ENCODE results near the gene ARHGAP1.

The ARHGAP1 gene

DNA sequence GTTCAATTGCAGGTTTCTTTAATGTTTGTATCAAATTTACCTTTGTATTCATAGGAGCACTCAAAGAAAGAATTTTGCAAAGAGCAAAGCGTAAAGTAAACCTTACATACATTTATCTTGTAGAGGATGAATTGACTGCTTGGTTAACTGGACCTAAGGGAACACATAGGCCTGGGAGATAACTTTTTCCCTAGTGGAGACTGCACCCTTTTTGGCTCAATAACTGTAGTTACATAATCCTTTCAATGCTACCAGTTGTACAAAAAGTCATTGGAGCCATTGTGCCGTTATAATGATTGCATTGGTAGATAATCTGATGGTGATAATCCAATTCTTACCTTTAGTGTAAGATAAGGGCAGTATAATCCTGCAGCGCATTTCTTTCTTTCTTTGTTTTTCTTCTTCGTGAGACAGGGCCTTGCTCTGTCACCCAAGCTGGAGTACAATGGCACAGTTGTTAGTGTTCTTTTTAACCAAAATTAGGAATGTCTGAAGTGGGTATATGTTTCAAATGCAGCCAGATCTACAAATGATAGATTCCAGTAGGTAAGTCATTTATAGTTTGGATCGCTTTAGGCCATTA, 64.8 kb downstream of the ARHGAP1 start:
- no peak for DNase-seq

DNA sequence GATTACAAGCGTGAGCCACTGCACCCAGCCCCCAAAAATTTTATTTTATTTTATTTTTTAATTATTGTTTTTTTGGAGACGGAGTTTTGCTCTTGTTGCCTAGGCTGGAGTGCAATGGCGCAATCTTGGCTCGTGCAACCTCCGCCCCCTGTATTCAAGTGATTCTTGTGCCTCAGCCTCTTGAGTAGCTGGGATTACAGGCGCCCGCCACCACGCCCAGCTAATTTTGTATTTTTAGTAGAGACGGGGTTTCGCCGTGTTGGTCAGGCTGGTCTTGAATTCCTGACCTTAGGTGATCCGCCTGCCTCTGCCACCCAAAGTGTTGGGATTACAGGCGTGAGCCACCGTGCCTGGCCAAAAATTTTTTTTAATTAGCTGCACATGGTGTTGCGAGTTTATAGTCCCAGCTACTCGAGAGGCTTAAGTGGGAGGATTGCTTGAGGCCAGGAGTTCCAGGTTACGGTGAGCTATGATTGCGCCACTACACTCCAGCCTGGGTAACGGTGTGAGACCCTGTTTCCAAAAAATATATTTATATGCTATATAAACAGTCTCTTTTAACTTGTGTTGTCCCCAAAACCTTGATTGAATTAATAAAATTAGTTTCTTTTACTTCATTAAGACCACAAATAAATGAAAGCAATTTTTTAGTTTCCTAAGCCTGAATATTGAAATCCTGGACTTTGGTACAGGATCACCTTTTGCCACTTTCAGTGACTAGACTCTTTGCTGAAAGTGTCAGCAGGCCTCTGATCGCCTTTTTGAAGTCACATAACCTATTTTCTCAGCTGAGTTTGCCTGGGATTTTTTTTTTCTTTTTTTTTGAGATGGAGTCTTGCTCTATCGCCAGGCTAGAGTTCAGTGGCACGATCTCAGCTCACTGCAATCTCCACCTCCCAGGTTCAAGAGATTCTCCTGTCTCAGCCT, 66.9 kb downstream of the ARHGAP1 start:
- no peak for DNase-seq

DNA sequence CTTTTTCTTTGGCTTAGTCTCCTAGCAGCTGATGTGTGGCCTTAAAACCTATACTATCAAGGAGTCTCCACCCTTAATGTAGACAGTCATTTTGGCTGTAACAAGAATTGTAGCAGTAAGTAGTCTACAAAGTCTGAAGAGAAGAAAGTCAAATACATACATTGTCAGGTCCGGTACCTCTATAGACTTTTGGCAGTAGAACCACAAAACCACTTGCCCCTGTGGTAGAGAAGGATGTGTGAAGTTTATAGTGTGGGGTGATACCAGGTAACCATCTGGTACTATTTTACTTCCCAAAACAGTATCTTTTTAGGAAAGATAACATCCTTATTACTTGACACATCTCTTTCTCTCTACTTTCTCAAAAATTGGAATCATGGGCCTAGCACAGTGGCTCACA, 67.9 kb downstream of the ARHGAP1 start:
- DNase-seq: no peak

DNA sequence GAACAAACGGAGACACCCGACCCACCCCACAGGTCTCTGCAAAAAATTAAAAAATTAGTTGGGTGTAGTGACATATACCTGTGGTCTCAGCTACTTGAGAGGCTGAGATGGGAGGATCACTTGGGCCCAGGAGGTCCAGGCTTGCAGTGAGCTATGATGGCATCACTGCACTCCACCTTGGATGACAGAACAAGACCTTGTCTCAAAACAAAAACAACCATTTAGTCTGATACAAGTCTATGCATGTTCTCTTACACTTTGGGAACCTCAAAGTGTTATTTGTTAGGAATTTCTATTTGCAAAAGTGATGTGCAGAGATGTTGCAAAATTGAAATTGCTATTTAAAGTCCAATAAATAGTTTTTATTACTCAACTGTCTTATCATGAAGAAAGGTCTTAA, 68.7 kb downstream of the ARHGAP1 start:
- DNase-seq: no peak

DNA sequence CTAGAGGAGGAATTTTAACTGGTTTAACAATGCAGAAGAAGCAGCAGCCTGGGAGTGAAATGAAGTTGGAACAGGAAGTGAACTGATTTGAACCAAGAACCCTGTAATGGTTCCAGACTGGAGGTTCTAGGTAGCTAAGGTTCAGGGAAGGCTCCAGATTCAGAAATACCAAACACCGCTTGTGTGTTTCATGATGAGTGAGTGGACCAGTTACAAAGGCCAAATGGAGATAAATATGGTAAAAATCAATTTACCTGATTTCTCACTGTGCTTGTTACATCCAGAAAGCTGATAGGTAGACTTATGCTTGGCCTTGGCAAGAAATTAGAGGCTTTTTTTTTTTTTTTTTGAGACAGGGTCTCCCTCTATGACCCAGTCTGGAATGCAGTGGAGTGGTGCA, 70.2 kb downstream of the ARHGAP1 start:
- no peak for DNase-seq

DNA sequence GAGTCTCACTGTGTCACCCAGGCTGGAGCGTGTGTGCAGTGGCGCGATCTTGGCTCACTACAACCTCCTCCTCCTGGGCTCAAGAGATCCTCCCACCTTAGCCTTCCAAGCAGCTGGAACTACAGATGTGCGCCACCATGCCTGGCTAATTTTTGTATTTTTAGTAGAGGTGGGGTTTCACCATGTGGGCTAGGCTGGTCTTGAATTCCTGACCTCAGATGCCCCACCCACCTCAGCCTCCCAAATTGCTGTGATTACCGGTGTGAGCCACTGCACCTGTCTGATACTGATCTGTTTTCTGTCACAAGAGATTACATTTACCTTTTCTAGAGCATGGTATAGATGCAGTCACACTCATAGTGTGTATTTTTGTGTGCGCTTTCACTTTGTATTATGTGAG, 71.5 kb downstream of the ARHGAP1 start:
- DNase-seq: no peak

All from T1000 (cell line).